ENCODE measurements around the gene HPSE2. TPM values are rescaled to one million over a fixed set of nuclear protein-coding genes. Genes with fewer than 3 reads are reported as not detected.
"Not testable (repeated sequence)": the region's sequence is repeated elsewhere in the genome, so short reads cannot be mapped to it uniquely, and the experiment has no call there.

The HPSE2 gene
- total RNA-seq, 1 experiment from 2014 or later, result not detected

- Histone ChIP-seq H3K79me2 (ENCODE audit: low read depth) (no peaks in the 10 kb centered on the region), H3F3A (ENCODE audit: insufficient read depth, low read depth) (no peaks in the 10 kb centered on the region), H4K20me1 (ENCODE audit: insufficient read depth) (no peaks in the 10 kb centered on the region), H3K27ac (no peak overlapping the region), H3K4me3 (no peak overlapping the region), H3K9me2 (ENCODE audit: insufficient read depth) (no peaks in the 10 kb centered on the region), H3K9me3 (ENCODE audit: insufficient read depth, low read depth) (no peaks in the 10 kb centered on the region), H3K4me2 (no peak overlapping the region), H3K36me3 (ENCODE audit: low read depth) (no peaks in the 10 kb centered on the region), H2AFZ (no peak overlapping the region), H3K27me3 (ENCODE audit: insufficient read depth, low read depth) (no peaks in the 10 kb centered on the region), H3K4me1 (replicated peaks; ENCODE audit: insufficient read depth) (no peaks in the 10 kb centered on the region)
- intact Hi-C loops (cut with micrococcal nuclease; ENCODE audit: unreplicated experiment), result no loop called here
- ChIA-PET POLR2A (ENCODE audit: unreplicated experiment) (no interaction called here), CTCF (no interaction called here)
- no TSS peak for BruUV-seq (replicated peaks)
- TF ChIP-seq EZH2 (IDR thresholded peaks at IDR 0.05; ENCODE audit: low read depth) (no peak), CTCF (conservative IDR thresholded peaks at IDR 0.05) (no peak)
- DNase-seq, result no peak
These were observed 74.5 kb downstream of the HPSE2 start for GRCh38 chr10:99161165-99161564.

GRCh38 chr10:99143651-99144050 is 92.0 kb downstream of the HPSE2 start:
- Histone ChIP-seq H3K27me3 (ENCODE audit: insufficient read depth, low read depth) (peaks cover 7% of the 10 kb centered on the region; the same call in 1 of the 2 replicates), H3K4me3 (no peak overlapping the region), H3K79me2 (ENCODE audit: low read depth) (no peaks in the 10 kb centered on the region), H3F3A (ENCODE audit: insufficient read depth, low read depth) (no peaks in the 10 kb centered on the region), H4K20me1 (ENCODE audit: insufficient read depth) (no peaks in the 10 kb centered on the region), H3K36me3 (ENCODE audit: low read depth) (no peaks in the 10 kb centered on the region), H3K4me2 (no peak overlapping the region), H3K27ac (no peak overlapping the region), H3K9me3 (ENCODE audit: insufficient read depth, low read depth) (no peaks in the 10 kb centered on the region), H3K4me1 (replicated peaks; ENCODE audit: insufficient read depth) (no peaks in the 10 kb centered on the region), H2AFZ (no peak overlapping the region), H3K9me2 (ENCODE audit: insufficient read depth) (no peaks in the 10 kb centered on the region)
- no TSS peak for BruUV-seq (replicated peaks)
- POLR2A ChIA-PET (ENCODE audit: unreplicated experiment), result no interaction called here
- intact Hi-C loops (cut with micrococcal nuclease; ENCODE audit: unreplicated experiment), result no loop called here
- CTCF ChIA-PET, result no interaction called here
- TF ChIP-seq CTCF (conservative IDR thresholded peaks at IDR 0.05) (no peak), EZH2 (IDR thresholded peaks at IDR 0.05; ENCODE audit: low read depth) (no peak)
- no peak for DNase-seq

GRCh38 chr10:99143011-99143410 is 92.6 kb downstream of the HPSE2 start:
- H4K20me1 ChIP-seq (ENCODE audit: insufficient read depth), result no peaks in the 10 kb centered on the region
- H3K4me2 ChIP-seq, result no peak overlapping the region
- DNase-seq, result no peak
- CTCF ChIA-PET, result no interaction called here
- TF ChIP-seq CTCF (conservative IDR thresholded peaks at IDR 0.05) (no peak), EZH2 (IDR thresholded peaks at IDR 0.05; ENCODE audit: low read depth) (no peak)
- H3K4me3 ChIP-seq, result no peak overlapping the region
- no peaks in the 10 kb centered on the region for H3K36me3 ChIP-seq (ENCODE audit: low read depth)
- intact Hi-C loops (cut with micrococcal nuclease; ENCODE audit: unreplicated experiment), result no loop called here
- H3K9me3 ChIP-seq (ENCODE audit: insufficient read depth, low read depth), result no peaks in the 10 kb centered on the region
- BruUV-seq (replicated peaks), result no TSS peak
- H3K27me3 ChIP-seq (ENCODE audit: insufficient read depth, low read depth), result peaks cover 7% of the 10 kb centered on the region; the same call in 1 of the 2 replicates
- H3K9me2 ChIP-seq (ENCODE audit: insufficient read depth), result no peaks in the 10 kb centered on the region
- H3K27ac ChIP-seq, result no peak overlapping the region
- H2AFZ ChIP-seq, result no peak overlapping the region
- no peaks in the 10 kb centered on the region for H3K79me2 ChIP-seq (ENCODE audit: low read depth)
- no peaks in the 10 kb centered on the region for H3K4me1 ChIP-seq (replicated peaks; ENCODE audit: insufficient read depth)
- POLR2A ChIA-PET (ENCODE audit: unreplicated experiment), result no interaction called here
- H3F3A ChIP-seq (ENCODE audit: insufficient read depth, low read depth), result no peaks in the 10 kb centered on the region

- not testable (repeated sequence) for H3K36me3 ChIP-seq (ENCODE audit: low read depth); H3K4me2 ChIP-seq
These were observed 102.8 kb downstream of the HPSE2 start for GRCh38 chr10:99132897-99133296.

More at GRCh38 chr10:99132897-99133296, 102.8 kb downstream of the HPSE2 start:
- H3K27me3 ChIP-seq (ENCODE audit: insufficient read depth, low read depth); H2AFZ ChIP-seq; POLR2A ChIA-PET (ENCODE audit: unreplicated experiment); H4K20me1 ChIP-seq (ENCODE audit: insufficient read depth); intact Hi-C loops (cut with micrococcal nuclease; ENCODE audit: unreplicated experiment); CTCF ChIA-PET; H3K9me3 ChIP-seq (ENCODE audit: insufficient read depth, low read depth); BruUV-seq (replicated peaks); H3K79me2 ChIP-seq (ENCODE audit: low read depth); H3K4me3 ChIP-seq; DNase-seq; H3F3A ChIP-seq (ENCODE audit: insufficient read depth, low read depth); H3K4me1 ChIP-seq (replicated peaks; ENCODE audit: insufficient read depth); H3K9me2 ChIP-seq (ENCODE audit: insufficient read depth); H3K27ac ChIP-seq: not testable (repeated sequence)

All from PC-9 (cell line).